Sigmoid colon (tissue), 7 donors: ENCODE data around the gene PPFIBP1. TPM values are rescaled to one million over a fixed set of nuclear protein-coding genes. Genes with fewer than 3 reads are reported as not detected.

Experiments used
- DNase-seq: peaks from one replicate; pipeline ENCODE4 v3.0.0-alpha.2; 2019
- H3K27ac ChIP-seq, 4 donors: fragments of 200-600 bp; sonication (generic); one replicate each; pipeline ENCODE4 v1.5.1; 2016 to 2019; ENCODE audit warnings: mild to moderate bottlenecking in 1 of 4
- H3K27me3 ChIP-seq, 3 donors: fragments of 200-600 bp; sonication (generic); one replicate each; pipeline ENCODE4 v1.5.1; 2019; ENCODE audit warnings: mild to moderate bottlenecking in 1 of 3
- H3K36me3 ChIP-seq, 4 donors: fragments of 200-600 bp; sonication (generic); one replicate each; pipeline ENCODE4 v1.5.1; 2016 to 2019
- H3K4me1 ChIP-seq, 4 donors: fragments of 200-600 bp; sonication (generic); one replicate each; pipeline ENCODE4 v1.5.1; 2017 to 2019
- H3K4me3 ChIP-seq, 4 donors: fragments of 200-600 bp; sonication (generic); one replicate each; pipeline ENCODE4 v1.5.1; 2017 to 2019; ENCODE audit warnings: mild to moderate bottlenecking in 2 of 4, moderate library complexity in 1 of 4
- H3K9me3 ChIP-seq, 4 donors: fragments of 200-600 bp in 3 of 4; sonication (generic) in 3 of 4; one replicate each; pipeline versions ENCODE4 v1.5.1 to v1.6.1; 2013 to 2019
- EP300 ChIP-seq, 4 donors: sonication (generic); formaldehyde crosslinking; IDR thresholded peaks; one replicate each; pipeline ENCODE4 v1.6.1; 2017; ENCODE audit warnings: antibody characterized with exemption in 4 of 4
- POLR2A ChIP-seq, 2 donors: fragments of 450-650 bp; IDR thresholded peaks; one replicate each; pipeline ENCODE4 v1.6.1; 2016; ENCODE audit warnings: antibody characterized with exemption in 2 of 2, mild to moderate bottlenecking in 2 of 2, moderate library complexity in 2 of 2
- POLR2AphosphoS5 ChIP-seq, 4 donors: sonication (generic); formaldehyde crosslinking; IDR thresholded peaks; one replicate each; pipeline ENCODE4 v1.6.1; 2017; ENCODE audit warnings: antibody characterized with exemption in 4 of 4
- WGBS, 2 donors: extraction: QIAGEN DNeasy Blood & Tissue Kit; methylation state at CpG; one replicate each; pipeline ENCODE4 v1.1.7; 2013; 5-methylcytosine and 5-hydroxymethylcytosine counted together
- intact Hi-C: fragments of 100-400 bp; cut with DNase I; formaldehyde crosslinking; loops from one replicate; pipeline ENCODE4 v1.15.1; 2023
- polyA plus RNA-seq, 3 donors: library from polyadenylated mRNA; stranded (reverse); fragments of 200-250 nt; gene quantifications; one replicate each; pipeline ENCODE4 v1.2.3, GENCODE V29; 2013
- total RNA-seq, 4 donors: library from RNA; depleted of rRNA; stranded (reverse); fragments of >200 nt; gene quantifications; one replicate each; pipeline ENCODE4 v1.1.0, GENCODE V29; 2016
- TF ChIP-seq, protein P1 (sequence below), 4 experiments: fragments of 450-650 bp in 3 of 4; fragments of 200-600 bp in 1 of 4; IDR thresholded peaks; one replicate each; pipeline ENCODE4 v1.5.1; 2016 to 2019; ENCODE audit warnings: antibody characterized with exemption in 4 of 4, mild to moderate bottlenecking in 3 of 4, moderate library complexity in 2 of 4
- donor health status: healthy with polysubstance abuse.
- donor health status: Bipolar disorder and iron deficiency.
- donor health status: healthy.

The PPFIBP1 gene
- total and polyA plus RNA-seq, 7 donors: 5.5 to 101 (median 65.3) TPM

DNA sequence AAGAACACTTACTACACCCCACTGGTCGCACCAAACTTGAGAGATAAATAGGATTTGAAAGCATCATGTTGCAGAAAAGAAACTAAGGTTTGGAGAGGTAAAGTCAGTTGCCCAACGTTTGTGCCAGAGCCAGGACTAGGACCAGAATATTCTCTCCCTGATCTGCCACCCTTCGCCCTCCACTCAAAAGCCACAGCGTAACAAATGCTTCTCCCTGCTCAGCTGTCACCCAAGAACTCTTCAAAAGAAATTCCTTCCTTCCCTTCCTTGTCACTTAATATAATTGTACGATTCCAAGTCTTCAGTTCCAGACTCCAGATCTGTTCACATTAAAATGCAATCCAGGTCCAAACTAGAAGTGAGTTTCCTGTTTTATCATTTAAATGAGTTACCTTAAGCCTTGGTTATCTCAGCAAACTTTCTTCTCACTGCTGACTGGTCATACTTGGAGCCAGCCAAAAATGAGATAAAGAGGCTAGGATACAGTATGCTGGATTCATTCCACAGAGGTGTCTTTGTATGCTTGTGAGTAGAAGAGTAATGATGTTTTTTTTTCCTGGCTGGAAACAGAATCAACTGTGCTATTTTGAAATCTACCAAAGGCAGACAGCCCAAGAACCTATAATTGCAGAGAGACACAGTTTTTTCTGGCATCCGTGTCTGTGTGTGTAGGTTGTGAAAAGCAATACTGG lies 12.8 kb upstream of the PPFIBP1 start:
- 83% methylated on average over 6 of the region's 6 CpGs for WGBS, 2 donors
- H3K27ac ChIP-seq: peak overlapping the region in 3 of 4 donors; percentile 4 to 60 (median 47)
- TF ChIP-seq POLR2A (IDR thresholded peaks at IDR 0.05): no peak
- peak in 2 of 4 donors; percentile 13 to 20 for TF ChIP-seq POLR2AphosphoS5 (IDR thresholded peaks at IDR 0.05)
- no peak for TF ChIP-seq EP300 (IDR thresholded peaks at IDR 0.05)
- no peak overlapping the region for H3K4me3 ChIP-seq
- H3K4me1 ChIP-seq: peaks cover 0 to 13% (median 8%) of the 10 kb centered on the region in 4 donors
- H3K36me3 ChIP-seq: no peaks in the 10 kb centered on the region
- intact Hi-C loops: no loop called here
- H3K9me3 ChIP-seq: no peaks in the 10 kb centered on the region
- DNase-seq: no peak
- no peaks in the 10 kb centered on the region for H3K27me3 ChIP-seq

DNA sequence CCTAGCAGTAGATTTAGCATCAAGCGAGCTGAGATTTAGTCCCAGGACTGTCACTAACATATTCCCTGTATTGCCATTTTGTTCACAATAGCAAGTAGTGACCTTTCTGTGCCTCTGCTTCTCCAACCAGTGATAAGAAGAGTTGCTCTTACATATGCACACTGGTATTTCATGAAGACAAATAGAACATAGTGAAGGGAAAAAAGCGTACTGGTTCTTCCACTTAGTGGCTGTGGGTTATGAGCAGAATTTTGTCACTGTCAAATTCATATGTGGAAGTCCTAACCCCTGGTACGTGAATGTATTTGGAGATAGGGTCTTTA lies 12.3 kb upstream of the PPFIBP1 start:
- Histone ChIP-seq H3K9me3 (no peaks in the 10 kb centered on the region), H3K36me3 (no peaks in the 10 kb centered on the region), H3K4me3 (no peak overlapping the region), H3K27me3 (no peaks in the 10 kb centered on the region), H3K4me1 (peaks cover 0 to 13% (median 8%) of the 10 kb centered on the region in 4 donors), H3K27ac (peak overlapping the region in 3 of 4 donors; percentile 4 to 60 (median 47))
- TF ChIP-seq POLR2AphosphoS5 (IDR thresholded peaks at IDR 0.05) (no peak), POLR2A (IDR thresholded peaks at IDR 0.05) (no peak), EP300 (IDR thresholded peaks at IDR 0.05) (no peak)
- TF ChIP-seq, protein P1, sequence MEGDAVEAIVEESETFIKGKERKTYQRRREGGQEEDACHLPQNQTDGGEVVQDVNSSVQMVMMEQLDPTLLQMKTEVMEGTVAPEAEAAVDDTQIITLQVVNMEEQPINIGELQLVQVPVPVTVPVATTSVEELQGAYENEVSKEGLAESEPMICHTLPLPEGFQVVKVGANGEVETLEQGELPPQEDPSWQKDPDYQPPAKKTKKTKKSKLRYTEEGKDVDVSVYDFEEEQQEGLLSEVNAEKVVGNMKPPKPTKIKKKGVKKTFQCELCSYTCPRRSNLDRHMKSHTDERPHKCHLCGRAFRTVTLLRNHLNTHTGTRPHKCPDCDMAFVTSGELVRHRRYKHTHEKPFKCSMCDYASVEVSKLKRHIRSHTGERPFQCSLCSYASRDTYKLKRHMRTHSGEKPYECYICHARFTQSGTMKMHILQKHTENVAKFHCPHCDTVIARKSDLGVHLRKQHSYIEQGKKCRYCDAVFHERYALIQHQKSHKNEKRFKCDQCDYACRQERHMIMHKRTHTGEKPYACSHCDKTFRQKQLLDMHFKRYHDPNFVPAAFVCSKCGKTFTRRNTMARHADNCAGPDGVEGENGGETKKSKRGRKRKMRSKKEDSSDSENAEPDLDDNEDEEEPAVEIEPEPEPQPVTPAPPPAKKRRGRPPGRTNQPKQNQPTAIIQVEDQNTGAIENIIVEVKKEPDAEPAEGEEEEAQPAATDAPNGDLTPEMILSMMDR (IDR thresholded peaks at IDR 0.05): no peak
- intact Hi-C loops: no loop called here
- no peak for DNase-seq
- 91 to 96% methylated on average over 3 of the region's 3 CpGs for WGBS, 2 donors

DNA sequence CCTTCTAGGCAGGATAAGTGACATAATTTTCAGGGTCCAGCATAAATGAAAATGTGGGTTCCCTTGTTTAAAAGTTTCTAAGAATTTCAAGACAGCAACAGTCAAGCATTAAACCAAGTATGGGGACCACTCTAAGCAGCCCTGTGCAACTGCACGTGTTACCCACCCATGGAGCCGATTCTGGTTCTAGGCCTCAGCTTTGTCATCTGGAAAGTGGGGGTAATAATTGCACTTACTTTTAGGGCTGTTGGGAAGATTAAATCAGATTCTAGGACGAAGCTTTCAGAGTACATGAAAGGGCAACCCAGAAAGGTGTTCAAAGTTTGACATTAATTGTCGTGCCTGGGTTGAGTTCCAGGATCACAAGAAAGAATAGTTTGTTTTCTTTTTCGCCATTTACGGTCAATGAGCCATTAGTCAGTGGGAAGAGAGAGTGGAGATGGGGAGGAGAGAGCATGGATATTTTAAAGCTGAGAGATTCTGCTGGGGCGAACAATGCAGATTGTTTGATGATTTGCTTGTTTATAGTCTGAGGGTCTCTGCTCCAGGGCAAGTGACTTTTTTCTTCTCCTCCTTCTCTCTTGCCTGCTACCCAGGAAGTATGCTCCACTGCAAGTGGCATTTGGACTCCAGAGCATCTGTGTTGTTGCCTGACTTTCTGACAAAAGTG lies 10.7 kb upstream of the PPFIBP1 start:
- DNase-seq: no peak
- Histone ChIP-seq H3K27ac (no peak overlapping the region), H3K4me1 (peaks cover 0 to 13% (median 8%) of the 10 kb centered on the region in 4 donors), H3K27me3 (no peaks in the 10 kb centered on the region), H3K9me3 (no peaks in the 10 kb centered on the region), H3K4me3 (no peak overlapping the region), H3K36me3 (no peaks in the 10 kb centered on the region)
- 88 to 91% methylated on average over 7 of the region's 7 CpGs for WGBS, 2 donors
- intact Hi-C loops: no loop called here
- no peak for TF ChIP-seq POLR2AphosphoS5 (IDR thresholded peaks at IDR 0.05)
- no peak for TF ChIP-seq POLR2A (IDR thresholded peaks at IDR 0.05)

DNA sequence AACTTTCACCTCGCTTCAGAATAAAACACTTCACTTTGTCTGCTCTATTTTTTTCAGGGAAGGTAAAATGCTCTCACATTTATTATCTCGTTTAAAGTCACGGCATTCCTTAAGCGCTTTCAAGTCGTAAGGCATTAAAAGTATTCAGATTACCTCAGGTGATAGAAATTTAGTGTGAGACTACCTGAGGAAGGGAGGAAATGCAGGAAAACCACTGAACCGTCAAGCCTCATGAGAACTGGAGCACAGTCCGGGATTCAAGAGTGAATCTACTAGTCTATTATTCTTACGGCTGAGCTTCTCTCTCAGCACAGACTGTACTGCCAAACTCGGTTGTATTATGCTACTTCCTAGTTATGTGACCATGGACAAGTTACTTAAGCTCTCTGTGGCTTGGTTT lies 8.3 kb upstream of the PPFIBP1 start:
- H3K4me3 ChIP-seq: no peak overlapping the region
- WGBS, 2 donors: 81 to 86% methylated on average over 9 of the region's 9 CpGs
- intact Hi-C loops: no loop called here

DNA sequence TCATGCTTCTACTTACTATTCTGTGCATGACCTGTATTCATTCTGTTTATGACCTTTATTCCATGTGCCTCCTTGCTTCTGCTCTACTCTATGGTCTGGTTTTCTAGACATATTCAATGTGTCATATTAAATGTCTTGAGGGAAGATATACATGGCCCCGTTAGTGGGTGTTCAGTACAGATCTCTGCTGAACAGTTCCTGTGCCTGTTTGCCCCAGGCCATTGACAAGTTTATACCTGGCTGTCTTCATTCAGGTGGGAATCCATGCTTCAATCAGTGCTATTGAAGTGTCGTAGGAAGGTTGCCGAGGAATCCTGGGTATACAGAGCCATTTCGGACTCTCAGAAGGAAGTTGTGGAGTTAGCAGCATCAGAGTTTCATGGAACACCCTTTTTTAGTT lies 7.4 kb upstream of the PPFIBP1 start:
- WGBS, 2 donors: 66 to 81% methylated on average over 4 of the region's 4 CpGs
- intact Hi-C loops: no loop called here

More for the DNA sequence above, 8.3 kb upstream of the PPFIBP1 start:
- Histone ChIP-seq H3K27me3 (no peaks in the 10 kb centered on the region), H3K27ac (no peak overlapping the region), H3K4me1 (peaks cover 0 to 13% (median 8%) of the 10 kb centered on the region in 4 donors), H3K36me3 (no peaks in the 10 kb centered on the region), H3K9me3 (no peaks in the 10 kb centered on the region)
- TF ChIP-seq POLR2AphosphoS5 (IDR thresholded peaks at IDR 0.05) (no peak), POLR2A (IDR thresholded peaks at IDR 0.05) (no peak), EP300 (IDR thresholded peaks at IDR 0.05) (no peak)
- TF ChIP-seq, protein P1 (IDR thresholded peaks at IDR 0.05): no peak
- DNase-seq: no peak

More for the DNA sequence above, 7.4 kb upstream of the PPFIBP1 start:
- H3K4me1 ChIP-seq: peaks cover 0 to 3% (median 2%) of the 10 kb centered on the region in 4 donors
- no peak for DNase-seq
- TF ChIP-seq POLR2A (IDR thresholded peaks at IDR 0.05) (no peak), POLR2AphosphoS5 (IDR thresholded peaks at IDR 0.05) (no peak), EP300 (IDR thresholded peaks at IDR 0.05) (no peak)
- TF ChIP-seq, protein P1 (IDR thresholded peaks at IDR 0.05): no peak
- no peak overlapping the region for H3K27ac ChIP-seq
- no peaks in the 10 kb centered on the region for H3K27me3 ChIP-seq
- H3K36me3 ChIP-seq: no peaks in the 10 kb centered on the region
- H3K4me3 ChIP-seq: no peak overlapping the region
- H3K9me3 ChIP-seq: no peaks in the 10 kb centered on the region
